GM19240 (cell line): Measurements from ENCODE around the gene MISP3.

Experiments used
- DNase-seq: peaks from one replicate; pipeline ENCODE4 v3.0.0; 2011; ENCODE audit warnings: low spot score; ENCODE audit not compliant: insufficient read length

Gene MISP3

DNA sequence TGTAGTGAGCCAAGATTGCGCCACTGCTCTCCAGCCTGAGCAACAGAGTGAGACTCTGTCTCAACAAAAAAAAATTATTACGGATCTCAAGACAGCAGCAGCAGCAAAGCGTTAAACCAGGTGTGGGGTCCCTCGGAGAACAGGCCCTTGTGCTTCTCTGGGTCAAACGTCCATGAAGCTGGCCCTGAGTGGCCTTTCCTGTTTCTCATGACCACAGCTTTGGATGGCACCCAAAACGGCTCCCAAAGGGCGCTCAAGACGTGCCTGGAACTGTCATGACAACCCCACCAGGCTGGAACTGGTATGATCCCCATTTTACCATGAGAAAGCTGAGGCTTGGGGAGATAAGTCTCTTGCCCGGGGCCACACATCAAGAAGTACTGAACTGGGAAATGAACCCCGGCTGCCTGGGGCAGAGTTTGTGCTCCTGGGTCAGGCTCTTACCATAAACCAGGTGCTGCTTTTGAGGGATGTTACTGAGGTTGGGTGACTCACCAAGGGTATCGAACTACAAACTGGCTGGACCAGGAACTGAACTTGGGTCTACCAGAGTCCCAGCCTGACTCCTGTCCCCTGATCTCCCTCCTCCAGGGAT, 29.6 kb downstream of the MISP3 start:
- no peak for DNase-seq

DNA sequence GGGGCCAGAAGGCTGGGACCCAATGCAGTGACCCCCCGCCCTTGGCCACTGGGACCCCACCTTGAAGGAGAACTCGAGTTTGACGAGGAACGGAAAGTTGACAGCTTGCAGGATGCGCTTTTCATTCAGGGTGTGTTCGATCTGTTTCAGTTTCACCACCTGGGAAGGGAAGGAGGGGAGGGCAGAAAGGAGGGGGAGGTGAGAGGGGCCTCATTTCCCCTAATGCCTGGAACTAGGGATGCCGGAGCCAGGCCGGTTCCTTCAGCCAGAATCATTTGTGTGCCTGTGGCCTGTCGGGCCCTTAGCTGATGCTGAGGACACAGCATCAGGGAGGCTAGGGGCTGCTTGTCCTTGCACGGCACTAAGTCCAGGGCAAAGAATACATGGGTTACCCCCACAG, 30.2 kb downstream of the MISP3 start:
- DNase-seq: no peak

DNA sequence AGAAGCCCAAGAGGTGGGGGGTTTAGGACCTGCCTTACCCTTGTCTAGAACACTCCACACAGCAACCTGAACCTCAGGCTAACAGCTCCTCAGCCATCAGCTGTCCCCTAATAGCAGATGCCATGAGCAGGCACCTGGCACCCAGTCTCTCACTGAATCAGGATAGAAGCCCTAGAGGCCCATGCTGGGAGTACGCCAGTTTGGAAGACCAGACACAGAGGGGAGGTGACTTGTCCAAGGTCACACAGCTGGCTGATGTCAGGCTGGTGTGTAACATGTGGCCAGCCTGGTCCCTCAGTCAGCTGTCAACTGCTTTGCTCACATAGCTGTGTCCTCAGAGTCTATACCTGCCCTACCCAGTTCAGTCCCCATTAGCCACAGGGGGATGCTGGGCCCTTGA, 30.7 kb downstream of the MISP3 start:
- no peak for DNase-seq

DNA sequence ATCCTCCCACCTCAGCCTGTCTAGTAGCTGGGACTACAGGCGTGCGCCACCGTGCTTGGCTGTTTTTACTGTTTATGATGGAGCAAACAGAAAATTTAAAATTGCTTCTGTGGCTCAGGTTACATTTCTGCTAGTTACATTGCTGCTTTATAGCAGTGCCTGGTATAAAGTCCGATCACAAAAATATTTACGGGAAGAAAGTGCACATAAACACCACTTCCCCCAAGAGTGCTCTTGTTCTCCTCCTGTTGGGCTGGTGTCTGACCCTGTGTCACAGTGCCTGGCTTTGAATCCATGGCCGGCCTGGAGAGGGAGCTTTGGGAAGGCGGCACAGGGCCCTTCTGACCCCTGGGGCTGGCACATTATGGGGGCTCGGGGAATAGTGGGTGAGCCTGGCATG, 33.1 kb downstream of the MISP3 start:
- no peak for DNase-seq

DNA sequence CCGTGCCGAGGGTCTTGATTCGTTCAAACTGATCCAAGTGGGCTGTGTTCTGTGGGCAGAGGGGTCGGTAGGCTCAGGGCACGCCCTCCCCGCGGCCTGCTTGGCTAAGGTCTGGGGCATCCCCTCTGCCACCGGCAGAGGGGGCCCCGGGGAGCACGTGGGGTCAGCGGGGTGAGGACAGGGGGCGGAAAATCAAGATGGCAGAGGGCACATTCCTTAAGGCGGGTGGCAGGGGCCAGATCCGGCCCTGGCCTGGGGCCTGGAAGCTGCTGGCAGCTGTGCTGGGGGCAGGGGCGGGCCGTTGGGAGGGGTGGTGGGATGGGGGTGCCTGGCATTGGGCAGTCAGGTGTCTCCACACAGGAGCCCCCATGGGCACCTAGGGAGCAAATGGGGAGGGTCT, 34.3 kb downstream of the MISP3 start:
- DNase-seq: no peak

DNA sequence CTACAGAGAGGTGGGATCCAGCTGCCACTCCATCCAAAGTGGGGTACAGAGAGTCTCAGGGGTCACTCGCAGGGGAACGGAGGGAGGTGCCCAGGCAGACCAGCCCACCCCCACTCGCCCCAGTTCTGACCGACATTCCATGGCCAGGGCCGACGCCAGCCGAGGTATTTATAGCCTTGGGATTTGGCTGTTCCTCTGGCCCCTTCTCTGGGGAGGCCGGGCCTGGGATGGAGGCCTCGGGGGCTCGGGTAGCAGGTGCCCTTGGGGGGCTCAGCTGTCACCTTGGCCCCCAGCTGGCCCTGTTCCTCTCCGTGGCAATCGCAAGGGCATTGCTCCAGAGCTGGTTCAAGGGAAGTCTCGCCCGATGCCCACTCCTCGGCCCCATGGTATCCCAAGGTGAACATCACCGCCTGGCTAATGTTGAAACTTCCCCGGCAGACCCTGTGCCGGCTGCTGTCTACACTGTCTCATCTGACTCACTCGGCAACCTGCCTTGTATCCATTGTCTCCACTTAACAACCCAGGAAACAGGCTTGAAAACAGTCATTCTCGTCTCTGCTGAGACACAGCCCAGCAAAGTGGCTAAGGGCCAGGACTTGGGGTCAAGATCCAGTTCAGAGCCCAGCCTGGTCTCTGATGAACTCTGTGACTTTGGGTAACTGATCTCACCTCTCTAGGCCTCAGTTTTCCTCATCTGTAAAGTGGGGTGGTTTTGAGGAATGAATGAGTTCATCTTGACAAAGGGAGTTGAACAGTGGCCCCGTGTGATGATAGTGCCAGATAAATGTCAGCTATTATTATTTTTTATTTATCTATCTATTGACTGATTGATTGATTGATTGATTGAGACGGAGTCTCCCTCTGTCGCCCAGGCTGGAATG, 35.2 kb downstream of the MISP3 start:
- no peak for DNase-seq

DNA sequence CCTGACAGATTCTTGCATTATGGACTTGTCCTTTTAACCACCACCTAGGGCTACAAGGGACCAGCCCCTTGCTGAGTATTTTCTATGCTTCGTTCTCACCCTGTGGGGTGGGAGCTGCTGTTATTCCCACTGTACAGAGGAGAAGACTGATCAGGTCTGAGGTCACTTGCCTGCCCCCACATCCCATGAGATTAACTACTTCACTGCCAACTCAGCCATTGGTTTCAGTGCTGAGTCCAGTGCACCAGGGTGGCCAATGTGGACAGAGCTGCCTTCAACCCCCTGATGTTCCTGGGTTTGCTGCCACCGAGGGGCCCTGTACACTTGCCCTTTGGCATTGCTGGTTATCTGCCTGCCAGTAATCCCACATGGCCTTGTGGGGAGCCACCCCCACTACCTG, 38.1 kb downstream of the MISP3 start:
- no peak for DNase-seq

DNA sequence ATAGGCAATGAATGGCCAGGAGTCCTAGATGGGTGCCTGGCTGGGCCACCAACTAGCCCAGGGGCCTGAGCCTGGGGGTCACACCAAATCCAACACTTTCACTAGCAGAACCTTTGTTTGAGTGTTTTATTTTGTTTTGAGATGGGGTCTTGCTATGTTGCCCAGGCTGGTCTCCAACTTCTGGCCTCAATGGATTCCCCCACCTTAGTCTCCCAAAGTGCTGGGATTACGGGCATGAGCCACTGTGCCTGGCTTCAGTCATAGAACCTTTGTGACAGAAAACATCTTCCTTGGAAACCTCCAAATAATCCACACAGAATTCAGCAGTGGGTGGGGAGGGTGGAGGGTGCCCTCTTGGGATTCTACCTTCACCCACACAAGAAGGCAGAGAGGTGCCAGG, 38.9 kb downstream of the MISP3 start:
- no peak for DNase-seq

DNA sequence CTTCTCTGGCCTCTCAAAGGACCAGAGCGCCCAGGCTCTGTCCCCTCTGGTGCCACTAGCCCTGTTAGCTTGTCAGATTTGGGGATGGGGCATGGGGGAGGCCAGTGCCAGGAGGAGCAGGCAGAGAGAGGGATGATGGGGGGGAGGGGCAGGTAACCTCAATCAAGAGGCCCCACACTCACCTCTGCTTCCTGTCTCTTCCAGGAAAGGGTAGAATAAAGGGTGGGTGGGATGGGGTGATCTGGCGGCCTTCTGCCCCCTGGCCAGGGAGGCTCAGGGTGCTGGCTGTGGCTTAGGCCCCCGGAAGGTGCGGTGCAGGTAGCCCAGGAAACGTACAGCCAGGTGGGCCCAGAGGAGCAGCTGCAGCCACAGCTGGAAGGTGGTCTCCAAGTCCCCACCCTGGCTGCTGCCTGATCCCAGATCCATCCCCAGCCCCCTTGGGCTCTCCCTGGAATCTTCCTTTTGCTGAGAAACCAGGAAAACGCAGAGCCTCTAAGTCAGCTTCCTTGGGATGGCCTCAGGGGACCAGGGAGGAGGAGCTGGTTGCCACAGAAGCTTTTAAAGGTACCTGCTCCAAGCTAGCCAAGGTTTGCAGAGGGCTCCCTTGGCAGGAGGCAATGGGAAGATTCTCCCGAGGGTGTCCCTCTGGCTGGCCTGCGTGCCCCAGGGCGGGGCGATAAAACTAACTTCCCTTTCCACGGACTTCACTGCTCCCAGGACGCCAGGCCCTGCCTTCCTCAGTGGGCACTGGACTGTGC, 39.6 kb downstream of the MISP3 start:
- no peak for DNase-seq

DNA sequence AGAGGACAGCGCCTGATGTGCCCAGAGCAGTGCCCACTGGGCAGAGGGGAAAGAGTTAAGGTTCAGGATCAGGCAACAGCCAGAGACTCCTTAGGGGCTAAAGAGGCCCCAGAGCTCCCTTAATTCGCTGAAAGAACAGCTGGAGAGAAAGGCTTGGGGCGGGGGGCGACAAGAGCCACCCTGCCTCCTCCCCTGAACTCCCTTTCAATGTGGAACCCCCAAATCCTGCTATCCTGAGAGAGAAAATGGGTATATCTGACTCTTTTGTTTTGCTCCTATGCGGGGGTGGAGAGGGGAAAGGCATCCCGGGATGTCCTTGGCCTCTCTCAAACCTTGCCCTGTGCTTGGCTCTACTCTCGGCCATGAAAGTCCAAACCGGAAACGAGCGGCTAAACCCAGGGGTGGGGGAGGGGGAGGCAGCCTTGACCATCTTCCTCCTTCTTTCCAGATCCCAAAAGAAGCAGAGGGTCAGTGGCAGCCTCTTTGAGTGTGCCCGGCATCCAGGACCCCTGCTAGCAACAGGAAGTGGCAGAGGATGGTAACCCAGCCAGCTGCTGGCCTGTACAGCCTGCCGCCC, 40.3 kb downstream of the MISP3 start:
- DNase-seq: no peak

DNA sequence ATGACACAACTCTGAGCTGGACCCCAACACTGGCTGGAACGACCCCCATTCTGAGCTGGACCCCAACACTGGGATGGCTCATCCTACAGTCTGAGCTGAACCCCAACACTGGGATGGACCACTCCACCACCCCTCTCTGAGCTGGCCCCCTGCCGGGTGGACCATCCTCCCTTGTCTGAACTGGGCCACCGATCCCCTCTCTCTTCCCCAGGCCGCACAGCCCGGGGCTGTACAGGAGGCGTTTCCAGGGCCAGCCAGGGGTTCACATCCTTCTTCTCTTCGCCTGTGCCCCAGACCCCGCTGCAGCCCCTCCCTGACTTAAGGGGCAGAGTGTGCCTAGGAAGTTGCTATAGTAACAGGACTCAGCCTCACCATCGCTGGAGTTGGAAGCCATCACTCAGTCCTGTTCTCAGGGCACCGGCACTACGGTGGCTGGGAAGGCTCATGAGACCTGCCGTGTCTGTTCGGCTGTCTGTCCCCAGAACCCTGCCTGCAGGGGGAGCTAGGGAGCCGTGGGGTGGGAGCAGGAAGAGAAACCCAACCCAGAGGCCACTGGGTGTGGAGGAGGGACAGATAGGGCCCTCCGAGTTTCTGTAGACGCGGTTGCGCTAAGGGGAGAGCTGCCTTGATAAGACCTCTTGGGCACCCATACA, 41.3 kb downstream of the MISP3 start:
- no peak for DNase-seq

DNA sequence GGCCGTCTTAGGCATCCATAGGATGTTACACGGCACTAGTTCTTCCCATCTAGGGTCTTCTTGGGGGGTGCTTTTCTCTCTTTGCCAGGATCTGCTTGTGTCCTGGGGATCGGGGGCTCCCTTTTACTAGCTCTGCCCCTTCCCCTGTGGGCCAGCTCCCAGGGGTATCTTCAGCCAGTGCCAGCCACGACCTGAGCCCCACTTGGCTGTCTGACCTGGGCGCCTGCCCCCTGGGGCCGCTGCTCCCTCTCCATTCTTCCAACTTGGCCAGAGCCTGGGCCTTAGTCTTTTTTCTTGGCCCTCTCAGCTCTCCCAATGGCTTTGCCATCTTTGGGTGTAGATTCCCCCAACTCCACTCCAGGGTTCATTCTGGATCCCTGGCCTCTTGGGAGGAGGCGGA, 41.9 kb downstream of the MISP3 start:
- DNase-seq: no peak

DNA sequence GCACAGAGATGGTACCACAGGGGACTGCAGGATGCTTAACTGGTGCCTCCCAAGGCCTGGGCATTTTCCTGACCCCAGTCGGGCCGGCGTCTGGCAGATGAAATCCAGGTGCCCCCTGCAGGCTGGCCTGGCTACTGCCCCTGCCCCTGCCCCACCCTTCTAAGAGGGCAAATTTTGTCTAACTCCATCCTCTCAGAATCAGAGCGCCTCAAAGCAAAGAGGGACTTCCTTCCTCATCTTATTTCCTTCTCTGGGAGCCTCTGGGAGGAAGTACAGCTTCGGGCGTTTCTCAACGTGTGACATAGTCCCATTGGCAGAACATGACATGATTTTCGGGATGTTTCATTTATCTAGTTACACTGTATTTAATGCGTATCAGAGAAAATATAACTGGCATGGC, 42.3 kb downstream of the MISP3 start:
- DNase-seq: no peak

DNA sequence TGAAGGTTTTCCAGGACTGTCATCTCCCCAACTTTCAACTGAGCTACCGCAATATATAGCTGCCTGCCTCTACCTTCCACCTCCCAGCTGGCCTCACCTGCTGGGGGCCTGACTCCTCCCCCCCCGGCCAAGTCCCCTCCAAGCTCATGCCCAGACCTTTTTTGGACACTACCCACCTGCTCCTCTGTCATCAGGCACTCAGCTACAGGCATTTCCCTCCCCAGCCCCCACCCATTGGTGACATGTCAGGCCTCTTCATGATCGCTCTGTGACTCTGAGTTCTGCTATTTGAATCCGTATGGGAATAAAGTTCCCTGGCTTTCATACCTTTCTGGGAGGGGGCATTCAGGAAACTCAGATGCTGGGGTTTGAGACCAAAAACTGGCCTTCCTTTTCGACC, 43.2 kb downstream of the MISP3 start:
- no peak for DNase-seq

DNA sequence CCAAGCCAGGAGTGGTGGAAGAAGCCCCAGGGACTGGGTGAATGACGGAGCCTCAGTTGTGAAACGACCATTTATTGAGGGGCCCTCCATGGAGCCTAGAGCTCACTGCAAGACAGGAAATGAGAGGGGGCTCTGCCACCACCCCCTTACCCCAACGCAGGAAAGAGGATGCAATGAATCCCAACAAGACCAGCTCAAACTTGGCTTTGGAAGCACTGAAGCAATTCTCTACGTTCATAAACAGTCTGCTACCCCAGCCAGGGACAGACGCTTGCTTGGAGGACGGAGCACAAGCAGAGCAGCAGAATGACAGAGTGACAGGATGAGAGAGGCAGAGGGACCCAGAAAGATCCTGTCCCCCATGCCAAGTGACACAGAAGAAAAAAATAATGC, 43.9 kb downstream of the MISP3 start:
- DNase-seq: no peak

DNA sequence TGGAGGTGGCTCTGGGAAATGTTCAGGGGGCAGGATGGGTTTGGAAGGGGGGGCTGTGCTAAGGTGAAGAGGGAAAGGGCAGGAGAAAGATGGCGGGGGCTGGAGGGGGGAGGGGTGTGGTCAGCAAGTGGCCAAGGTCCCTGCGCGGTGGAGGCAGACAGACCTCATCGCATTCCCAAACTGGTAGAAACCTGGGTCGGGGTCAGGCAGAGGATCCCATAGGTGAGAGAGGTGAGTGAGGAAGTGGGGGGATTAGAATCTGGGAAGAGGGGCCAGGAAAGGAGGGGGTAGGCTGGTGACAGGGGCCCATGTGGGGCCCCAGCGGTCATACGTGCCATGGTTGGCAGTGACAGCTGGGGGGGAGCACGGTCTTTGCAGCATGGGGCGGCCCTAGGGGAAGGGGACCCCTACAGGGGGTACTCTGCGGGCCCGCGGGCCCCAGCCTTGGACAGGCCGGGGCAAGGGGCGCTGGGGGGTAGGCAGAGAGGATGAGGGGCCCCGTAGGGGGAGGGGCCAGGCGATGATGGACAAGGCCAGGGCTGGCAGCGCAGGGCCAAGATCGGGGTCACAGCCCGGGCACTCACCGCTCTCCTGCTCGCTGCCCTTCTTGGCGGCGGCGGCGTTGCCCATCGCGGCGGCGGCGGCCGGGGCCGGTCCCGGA, 44.5 kb downstream of the MISP3 start:
- no peak for DNase-seq

DNA sequence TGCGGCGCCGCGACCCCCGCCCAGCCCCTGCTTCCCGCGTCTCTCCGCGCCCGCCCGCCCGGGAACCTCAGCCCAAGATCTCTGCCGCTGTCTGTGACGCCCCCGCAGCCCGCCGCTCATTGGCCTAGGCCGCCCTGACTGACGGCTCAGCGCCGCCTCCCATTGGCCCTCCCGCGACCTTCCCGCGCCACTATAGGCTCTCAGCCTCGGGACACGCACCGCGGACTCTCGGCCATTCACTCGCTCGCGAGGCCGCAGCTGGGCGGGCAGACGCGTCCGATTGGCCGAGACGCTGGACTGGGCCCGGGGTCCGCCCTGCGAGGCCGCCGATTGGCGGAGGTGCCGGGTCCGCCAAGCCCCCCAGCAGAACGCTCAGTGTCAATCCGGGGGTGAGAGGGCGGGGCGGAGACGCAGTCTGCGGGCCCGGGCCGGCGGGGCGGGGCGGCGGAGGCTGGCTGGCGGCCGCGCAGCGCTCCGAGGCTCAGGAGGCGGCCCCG, 45.1 kb downstream of the MISP3 start, which contains the start of gene PRKACA:
TSS of gene PRKACA (minus strand) at position 95 of the 497 bp plus-strand sequence. CDS start 215 bp downstream, outside the sequence.
- DNase-seq: peak; percentile 99

DNA sequence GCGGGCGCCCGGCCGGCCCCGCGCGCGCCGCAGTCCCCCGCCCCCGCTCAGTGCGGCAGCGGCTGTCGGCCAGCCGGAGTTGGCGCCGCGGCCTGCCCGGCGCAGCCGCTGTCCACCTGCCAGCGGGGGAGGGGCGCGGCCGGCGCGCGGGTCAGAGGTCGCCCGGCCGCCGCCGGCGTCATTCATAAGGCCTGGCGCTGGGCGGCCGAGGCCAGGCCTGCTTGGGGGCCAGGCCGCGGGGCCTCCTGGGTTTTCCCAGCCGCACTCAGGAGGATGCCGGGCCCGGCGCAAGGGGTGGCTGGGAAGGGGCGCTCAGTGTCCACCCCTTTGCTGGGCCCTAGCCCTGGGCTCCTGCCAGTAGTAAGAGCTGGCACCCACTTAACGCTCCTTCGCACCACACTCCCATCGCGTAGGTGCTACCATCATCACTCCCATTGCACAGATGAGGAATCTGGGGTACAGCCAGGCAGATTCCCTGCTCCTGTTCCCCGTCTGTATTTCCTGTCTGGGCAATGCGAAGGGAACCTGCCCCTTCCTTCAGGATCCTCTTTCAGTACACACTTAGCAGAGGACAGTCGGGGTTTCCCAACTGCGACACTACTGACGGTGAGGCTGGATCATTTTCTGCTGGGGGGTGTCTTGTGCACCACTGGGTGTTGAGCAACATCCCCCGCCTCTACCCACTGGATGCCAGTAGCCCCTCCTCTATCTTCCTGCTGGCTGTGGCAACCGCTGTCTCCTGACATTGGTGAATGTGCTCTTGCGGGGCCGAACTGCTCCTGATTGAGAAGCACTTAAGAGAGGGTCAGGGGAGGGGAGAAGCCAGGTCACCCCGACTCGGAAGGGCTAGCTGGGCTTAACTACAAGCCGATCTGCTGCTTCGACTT, 45.8 kb downstream of the MISP3 start:
- DNase-seq: no peak

DNA sequence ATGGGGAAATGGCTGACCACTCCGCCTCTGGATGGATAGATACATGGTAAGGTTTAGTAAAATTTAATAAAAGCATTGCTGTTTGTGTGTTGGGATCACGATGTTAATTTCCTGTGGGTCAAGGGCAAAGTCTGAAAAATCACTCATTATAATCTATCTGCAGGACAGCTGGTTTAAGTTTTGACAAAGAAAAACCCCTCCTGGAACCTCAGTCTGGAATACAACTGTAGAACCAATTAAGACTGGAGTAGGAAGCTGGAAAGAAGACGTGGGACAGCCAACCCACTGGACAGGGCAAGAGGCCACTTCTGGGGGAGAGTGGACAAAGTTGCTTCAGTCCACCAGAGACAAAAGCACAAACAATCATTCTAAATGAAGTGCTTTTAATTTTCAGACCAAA, 46.6 kb downstream of the MISP3 start:
- no peak for DNase-seq
